ENCODE results near the gene BMP8B.

The BMP8B gene

DNA sequence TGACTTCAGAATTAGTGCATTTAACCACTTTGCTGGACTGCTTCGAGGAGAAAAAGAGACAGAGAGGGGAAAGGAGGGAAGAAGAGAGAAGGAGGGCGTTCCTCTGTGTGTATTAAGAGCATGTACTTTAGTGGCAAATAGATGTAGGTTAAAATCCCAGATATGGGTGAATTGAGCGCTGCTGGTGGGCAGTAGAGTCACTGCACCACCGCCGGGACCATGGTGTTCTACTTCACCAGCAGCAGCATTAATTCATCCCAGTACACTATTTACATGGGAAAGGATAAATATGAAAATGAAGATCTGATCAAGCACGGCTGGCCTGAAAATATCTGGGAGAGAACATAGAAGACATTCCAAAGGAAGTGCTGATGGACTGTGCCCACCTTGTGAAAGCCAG, 70.9 kb downstream of the BMP8B start:
- no peak for DNase-seq

DNA sequence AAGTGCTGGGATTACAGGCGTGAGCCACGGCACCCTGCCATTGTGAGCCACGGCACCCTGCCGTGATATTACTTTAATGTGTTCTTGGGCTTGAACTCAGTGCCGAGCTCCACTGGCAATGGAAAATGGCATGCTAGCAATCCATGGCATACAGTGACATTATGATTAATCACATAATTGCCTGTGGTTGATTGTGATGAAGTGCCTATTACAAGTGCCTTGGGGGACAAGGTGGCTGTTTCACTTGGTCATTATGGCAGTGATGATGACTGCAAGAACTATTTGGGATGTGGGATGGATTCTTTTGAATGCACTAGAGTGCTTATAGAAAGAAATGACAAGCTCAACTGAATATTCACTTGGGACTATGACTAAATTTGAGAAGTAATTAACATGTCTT, 75.1 kb downstream of the BMP8B start:
- DNase-seq = no peak

DNA sequence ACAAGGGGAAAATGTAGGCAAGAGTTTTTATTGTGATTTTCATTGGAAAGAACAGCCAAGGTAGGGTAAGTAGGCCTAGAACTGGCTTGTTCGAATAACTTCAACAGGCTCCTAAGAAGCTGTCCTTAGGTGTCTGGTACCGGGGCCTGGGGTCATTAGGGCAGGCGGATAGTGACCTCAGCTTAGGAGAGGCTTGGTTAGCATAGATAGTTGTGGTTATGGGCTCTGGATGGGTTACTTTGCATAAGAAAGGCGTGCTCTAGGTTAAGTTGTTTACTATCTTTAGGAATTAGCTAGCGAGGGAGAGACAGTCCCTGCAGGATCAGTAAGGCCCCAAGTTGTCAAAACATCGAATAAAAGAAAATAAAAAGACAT, 76.7 kb downstream of the BMP8B start:
- DNase-seq = no peak

DNA sequence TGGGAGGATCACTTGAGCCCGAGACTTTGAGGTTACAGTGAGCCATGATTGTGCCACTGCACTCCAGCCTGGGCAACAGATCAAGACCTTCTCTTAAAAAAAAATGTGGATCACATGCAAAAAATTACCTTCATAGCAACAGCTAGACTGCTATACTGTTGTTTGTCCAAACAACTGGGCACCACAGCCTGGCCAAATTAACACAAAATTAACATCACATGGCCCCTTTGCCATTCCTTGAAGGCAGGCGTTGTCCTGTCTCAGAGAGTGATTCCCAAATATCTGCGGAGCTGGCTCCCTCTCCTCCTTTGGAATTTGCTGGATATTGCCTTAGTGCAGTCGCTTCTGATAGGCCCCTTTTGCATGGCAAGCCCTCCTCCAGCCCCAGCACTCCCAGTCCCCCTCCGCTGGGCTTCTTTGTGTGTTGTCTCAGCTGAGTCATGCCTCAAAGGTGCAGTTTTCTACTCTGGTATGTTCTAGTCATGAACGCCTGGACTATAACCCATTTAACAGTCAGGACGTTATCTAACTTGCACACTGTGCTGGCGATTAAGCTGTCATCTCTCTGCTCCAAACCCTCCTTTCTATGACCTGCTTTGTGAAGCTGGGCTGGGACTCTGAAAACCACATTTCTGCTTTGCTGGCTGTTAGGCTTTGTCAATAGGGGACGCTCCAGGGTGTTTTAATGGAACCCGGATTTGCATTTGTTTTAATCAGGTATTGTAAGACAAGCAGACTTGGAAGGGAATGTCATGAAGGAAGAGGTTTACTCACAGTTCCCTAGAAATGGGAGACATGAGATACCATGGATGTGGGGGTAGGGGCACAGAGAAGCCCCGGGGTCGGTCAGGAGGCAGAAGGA, 77.3 kb downstream of the BMP8B start:
- DNase-seq = no peak

DNA sequence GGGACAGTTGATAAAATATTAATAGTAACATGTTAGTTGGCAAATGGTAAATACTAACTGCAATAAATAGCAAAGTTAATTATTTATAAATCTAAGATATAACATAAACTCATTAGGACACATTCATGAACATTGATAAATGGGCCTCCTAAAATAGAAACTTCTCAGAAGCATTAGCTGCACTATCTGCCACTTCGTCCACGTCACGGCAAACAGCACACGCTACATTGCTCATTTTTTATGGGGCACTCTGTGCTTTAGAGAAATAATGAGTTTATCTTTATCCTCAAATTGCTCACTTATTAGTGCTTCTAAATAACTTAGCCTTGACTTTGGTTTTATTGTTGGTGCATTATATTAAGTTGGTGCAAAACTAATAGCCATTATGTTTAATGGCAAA, 81.2 kb downstream of the BMP8B start:
- no peak for DNase-seq
